H7 (cell line): Measurements from ENCODE around the gene SPDYC. TPM values are rescaled to one million over a fixed set of nuclear protein-coding genes. Genes with fewer than 3 reads are reported as not detected.
A peak's percentile ranks its signal among the peaks of the same experiment; 100 is the strongest.

Experiments used
- DNase-seq: peaks from one replicate; pipeline ENCODE4 v3.0.0; 2012
- H3K27me3 ChIP-seq: 2 replicates; pipeline ENCODE4 v1.6.0; 2011; ENCODE audit warnings: mild to moderate bottlenecking, low read length; ENCODE audit not compliant: control insufficient read depth, insufficient read depth
- H3K36me3 ChIP-seq: replicated peaks from 2 replicates; pipeline ENCODE4 v1.5.1; 2011; ENCODE audit warnings: low read length; ENCODE audit not compliant: control insufficient read depth, insufficient read depth
- H3K4me3 ChIP-seq: 2 replicates; pipeline ENCODE4 v1.5.1; 2011; ENCODE audit warnings: low read depth, mild to moderate bottlenecking, control low read depth, low read length, moderate library complexity; ENCODE audit not compliant: insufficient read depth
- total RNA-seq: library from RNA; depleted of rRNA; stranded (reverse); fragments of >200 nt; shearing (Covaris generic); gene quantifications from 2 replicates; pipeline ENCODE4 v1.2.3, GENCODE V29; 2014; rRNA removed

SPDYC gene, protein sequence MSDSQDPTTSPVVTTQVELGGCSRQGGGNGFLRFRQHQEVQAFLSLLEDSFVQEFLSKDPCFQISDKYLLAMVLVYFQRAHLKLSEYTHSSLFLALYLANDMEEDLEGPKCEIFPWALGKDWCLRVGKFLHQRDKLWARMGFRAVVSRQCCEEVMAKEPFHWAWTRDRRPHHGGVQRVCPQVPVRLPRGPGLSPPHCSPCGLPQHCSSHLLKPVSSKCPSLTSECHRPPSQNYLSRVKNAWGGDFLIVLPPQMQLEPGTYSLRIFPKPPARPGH
- 2.0 and 2.3 TPM in 2 replicates for total RNA-seq

DNA sequence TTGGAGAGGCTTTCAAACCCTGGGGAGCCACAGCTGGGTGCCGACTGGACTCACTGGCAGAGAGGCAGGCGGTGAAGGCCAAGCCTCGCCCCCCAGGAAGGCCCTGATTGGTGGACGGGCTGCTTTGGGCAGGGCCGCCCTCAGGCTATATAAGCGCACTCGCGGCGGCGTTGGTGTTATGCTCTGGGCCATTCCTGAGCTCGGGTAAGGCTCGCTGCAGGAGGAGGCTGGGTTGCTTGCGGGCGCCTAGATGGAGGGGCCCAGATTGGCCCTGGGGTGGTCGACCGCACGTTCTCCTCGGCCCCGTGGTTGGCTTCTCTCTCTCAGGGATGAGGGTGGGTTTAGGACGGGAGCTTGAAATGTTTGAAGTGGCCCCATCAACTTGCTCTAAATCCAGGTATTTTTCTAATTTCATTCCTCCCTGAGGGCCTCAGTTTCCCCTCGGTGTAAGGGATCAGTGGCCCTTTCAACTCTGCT is at the start of gene SPDYC:
SPDYC (plus strand) TSS at position 176 of the 477 bp plus-strand sequence. CDS start 1,125 bp downstream, outside the sequence.
- no peak within 1 kb of the TSS for H3K4me3 ChIP-seq
- peak; percentile 88 for DNase-seq
- no peaks in the 10 kb centered on the region for H3K27me3 ChIP-seq
- no peaks in the 10 kb centered on the region for H3K36me3 ChIP-seq

DNA sequence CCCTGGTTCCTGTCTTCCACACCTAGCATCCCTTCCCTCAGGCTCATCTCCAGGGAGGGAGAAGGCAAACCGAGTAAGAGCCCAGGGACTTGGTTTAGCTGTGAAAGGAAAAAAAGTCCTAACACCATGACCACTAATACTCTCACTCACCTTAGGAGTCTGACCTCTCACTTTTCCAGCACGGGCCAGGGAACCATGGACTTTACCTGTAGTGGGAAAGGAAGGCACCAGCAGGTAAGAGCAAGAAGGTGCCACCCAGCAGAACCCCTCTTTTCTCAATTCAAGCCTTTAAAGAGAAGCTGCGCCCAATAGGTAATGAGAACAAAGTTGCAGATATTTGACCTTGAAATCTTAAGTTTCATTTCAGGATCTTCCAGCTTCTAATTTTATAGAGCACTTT is 49.2 kb upstream of the SPDYC start:
- DNase-seq, result no peak
- Histone ChIP-seq H3K27me3 (no peaks in the 10 kb centered on the region), H3K4me3 (peak overlapping the region; percentile 98), H3K36me3 (peaks cover 37% of the 10 kb centered on the region)

DNA sequence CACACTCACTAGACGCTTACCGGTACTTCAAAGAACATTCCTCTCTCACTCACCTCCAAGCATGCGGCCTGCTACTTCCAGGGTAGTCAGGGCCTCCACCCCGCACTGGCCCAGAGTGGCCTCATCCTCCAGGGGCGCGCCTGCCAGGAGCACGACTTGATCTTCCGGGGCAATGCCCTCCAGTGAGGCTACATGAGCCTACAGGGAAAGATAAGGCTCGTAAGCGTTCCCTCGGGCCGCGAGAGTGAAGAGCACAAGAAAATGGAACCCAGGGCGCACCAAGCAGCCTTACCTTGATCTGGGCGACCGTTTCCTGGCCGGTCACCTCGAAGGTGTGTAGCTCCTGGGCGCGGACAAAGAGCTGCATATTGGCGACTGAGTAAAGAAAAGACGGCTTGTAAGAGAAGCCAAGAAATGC is 48.6 kb upstream of the SPDYC start:
- H3K4me3 ChIP-seq, result peak overlapping the region; percentile 98
- no peaks in the 10 kb centered on the region for H3K27me3 ChIP-seq
- H3K36me3 ChIP-seq, result peaks cover 37% of the 10 kb centered on the region
- DNase-seq, result peak; percentile 50

DNA sequence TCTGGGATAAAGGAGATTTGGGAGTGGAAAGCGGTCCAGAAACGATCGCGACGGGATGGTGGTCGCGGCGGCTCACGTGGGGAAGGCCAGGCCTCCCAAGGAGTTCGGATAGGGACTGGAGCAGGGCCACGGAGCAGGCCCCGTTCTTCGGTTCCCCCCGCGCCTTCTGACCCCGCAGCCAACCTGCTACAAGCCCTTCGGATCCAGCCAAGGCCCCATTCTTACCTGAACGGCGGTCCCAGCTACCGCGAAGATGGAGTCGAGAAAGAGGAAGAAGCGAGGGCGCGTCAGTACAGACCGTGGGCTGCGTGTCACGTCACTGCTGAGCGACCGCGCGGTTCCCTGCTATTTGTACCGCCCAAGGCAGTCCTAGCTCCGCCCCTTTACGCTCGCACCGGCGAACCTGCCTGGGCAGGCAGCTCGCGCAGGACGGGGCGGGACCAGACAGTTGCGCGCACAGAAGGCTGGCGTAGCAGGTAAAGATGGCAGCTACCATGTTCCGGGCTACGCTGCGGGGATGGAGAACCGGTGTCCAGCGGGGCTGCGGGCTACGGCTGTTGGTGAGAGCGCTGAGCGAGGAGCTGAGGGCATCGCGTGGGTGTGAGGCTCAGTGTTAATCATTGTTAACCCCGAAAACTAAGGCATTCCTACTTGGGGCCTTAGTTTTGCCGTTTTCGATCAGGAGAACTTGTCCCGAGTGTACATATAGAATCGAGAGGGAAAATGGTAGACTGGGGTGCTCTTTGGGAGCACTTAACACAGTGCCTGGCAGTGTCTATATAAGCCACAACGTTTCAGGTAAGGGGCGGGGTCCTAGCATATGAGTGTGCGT is 48.0 kb upstream of the SPDYC start, which contains the start of the genes FAU and MRPL49:
FAU (minus strand) TSS at position 270 of the 832 bp plus-strand sequence. CDS start 321 bp downstream, outside the sequence.
MRPL49 (plus strand) TSS at position 457 of the 832 bp plus-strand sequence; CDS start at position 483, 26 bp downstream.
- Histone ChIP-seq H3K4me3 (peak within 1 kb of the TSS; percentile 98), H3K27me3 (no peaks in the 10 kb centered on the region), H3K36me3 (peaks cover 42% of the 10 kb centered on the region)
- peak; percentile 98 for DNase-seq

DNA sequence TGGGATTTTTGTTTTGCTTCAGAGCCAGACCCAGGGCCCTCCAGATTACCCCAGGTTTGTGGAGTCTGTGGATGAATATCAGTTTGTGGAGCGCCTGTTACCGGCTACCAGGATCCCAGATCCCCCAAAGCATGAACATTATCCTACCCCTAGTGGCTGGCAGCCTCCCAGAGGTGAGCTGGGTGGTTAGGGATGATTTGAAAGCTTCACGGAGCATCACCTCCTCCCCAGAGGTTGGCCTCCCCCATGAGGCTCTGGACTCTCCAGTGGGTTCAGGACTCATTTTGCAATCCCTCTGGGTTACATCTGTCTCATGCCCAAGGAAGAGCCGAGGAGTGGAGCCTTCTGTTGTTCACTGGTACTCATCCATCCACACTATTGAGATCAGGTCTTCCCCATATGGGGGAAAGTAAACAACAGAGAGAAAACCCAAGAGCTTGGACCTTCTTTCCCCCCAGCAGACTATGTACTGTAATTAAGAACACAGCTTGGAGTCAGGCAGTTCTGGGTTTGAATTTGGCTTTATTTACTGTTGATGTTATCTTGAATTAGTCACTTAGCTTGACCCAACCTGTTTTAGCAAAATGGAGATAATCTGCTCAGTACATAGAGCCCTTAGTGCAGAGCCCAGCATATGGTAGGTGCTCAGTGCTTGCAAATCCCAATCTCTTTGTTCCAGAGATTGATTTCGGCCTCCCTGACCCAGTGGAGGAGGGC is 45.4 kb upstream of the SPDYC start:
- Histone ChIP-seq H3K36me3 (peaks cover 50% of the 10 kb centered on the region), H3K4me3 (no peak overlapping the region), H3K27me3 (no peaks in the 10 kb centered on the region)
- no peak for DNase-seq

DNA sequence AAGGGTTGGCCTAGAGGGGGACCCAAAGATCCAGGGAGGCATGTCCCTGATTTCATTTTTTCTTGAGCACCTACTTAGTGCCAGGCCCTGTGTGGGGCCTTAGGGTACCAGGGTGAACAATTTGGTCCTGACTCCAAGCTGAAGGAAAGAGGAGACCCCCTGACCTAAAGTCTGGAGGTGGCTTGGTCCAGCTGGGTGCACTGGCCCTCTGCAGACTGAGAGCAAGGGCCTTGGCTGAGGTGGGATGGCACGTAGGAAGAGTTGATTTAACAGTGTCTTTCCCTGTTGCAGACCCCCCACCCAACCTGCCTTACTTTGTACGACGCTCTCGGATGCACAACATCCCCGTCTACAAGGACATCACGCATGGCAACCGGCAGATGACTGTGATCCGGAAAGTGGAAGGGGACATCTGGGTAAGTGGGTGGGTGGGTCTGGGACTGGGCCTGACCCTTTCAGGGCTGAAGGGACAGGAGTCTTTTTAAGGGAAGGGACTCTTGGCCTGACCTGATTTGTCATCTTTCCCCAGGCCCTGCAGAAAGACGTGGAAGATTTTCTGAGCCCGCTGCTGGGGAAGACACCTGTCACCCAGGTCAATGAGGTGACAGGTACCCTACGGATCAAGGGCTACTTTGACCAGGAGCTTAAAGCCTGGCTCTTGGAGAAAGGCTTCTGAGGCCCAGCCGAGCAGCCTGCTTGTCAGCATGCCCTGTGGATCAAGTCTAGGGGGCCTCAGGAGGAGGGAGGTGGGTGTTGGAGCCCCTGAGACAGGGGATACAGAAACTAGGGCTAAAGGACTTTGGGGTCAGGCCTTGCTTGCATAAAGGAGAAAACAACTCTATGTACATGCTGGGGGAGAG is 44.6 kb upstream of the SPDYC start:
- Histone ChIP-seq H3K4me3 (no peak overlapping the region), H3K36me3 (peaks cover 46% of the 10 kb centered on the region), H3K27me3 (no peaks in the 10 kb centered on the region)
- no peak for DNase-seq

DNA sequence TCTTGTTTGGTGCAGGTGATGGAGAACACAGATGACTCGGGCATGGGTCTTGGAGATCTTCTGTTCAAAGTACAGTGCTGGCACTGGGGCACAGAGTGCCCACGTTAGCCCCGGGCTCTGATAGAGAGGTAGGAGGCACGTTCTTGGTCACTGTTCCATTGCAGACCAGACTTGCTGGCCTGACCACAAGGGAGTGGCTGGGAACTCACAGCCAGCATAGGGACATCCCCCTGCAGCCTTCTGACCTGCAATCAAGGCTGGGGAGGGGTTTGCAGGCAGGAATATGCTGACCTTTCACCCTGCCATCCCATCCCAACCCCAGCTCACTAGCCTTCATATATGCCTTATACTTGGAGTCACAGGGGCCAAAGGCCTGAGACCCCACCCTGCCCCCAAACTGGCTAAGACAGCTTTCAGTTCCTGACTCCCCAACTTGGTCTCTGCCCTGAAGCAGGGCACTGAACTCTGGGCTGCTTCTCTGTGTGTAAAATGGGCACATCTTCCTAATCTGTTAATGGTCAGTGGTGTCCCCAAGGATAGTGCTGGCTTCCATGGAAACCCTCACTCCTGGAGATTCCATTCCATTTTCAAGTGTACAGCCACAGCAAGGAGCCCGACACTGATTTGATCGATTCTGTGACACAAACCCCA is 43.3 kb upstream of the SPDYC start:
- peaks cover 46% of the 10 kb centered on the region for H3K36me3 ChIP-seq

DNA sequence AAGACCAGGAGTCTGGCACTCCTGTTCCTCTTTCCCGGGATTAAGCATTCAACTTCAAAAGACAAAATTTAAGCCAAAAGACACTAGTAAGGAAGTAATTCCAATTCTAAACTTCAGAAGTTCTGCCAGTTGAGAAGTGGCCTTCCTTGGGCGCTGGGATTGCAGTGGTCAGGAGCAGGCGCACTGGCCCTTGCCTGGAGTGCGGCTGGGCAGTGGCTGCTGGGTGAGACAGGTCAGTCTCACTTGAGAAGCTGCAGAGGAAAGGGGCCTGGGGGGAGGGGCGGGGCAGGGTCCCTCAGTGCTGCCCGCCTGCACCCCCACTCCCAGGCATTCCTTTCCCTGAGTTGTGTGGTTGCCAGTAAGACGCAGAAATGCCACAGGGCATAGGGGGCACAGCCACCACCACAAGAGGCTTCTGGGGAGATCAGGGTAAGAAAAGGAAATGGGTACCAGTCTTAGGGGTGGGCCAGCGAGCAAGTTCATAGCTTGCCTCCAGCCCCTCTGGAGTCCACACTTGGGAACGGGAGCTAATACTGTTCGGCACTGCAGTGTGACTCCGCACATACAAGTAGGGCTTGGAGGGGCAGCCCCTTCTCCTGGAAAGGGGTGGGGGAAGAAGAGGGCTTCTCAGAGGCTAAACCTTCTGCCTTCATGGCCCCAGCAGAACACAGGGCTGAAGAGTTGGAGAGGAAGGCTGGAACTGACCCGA is 42.4 kb upstream of the SPDYC start:
- H3K27me3 ChIP-seq, result no peaks in the 10 kb centered on the region
- peaks cover 52% of the 10 kb centered on the region for H3K36me3 ChIP-seq
- peak; percentile 38 for DNase-seq
- no peak overlapping the region for H3K4me3 ChIP-seq

More for the DNA sequence above, 43.3 kb upstream of the SPDYC start:
- no peak overlapping the region for H3K4me3 ChIP-seq
- peak; percentile 26 for DNase-seq
- H3K27me3 ChIP-seq, result no peaks in the 10 kb centered on the region

DNA sequence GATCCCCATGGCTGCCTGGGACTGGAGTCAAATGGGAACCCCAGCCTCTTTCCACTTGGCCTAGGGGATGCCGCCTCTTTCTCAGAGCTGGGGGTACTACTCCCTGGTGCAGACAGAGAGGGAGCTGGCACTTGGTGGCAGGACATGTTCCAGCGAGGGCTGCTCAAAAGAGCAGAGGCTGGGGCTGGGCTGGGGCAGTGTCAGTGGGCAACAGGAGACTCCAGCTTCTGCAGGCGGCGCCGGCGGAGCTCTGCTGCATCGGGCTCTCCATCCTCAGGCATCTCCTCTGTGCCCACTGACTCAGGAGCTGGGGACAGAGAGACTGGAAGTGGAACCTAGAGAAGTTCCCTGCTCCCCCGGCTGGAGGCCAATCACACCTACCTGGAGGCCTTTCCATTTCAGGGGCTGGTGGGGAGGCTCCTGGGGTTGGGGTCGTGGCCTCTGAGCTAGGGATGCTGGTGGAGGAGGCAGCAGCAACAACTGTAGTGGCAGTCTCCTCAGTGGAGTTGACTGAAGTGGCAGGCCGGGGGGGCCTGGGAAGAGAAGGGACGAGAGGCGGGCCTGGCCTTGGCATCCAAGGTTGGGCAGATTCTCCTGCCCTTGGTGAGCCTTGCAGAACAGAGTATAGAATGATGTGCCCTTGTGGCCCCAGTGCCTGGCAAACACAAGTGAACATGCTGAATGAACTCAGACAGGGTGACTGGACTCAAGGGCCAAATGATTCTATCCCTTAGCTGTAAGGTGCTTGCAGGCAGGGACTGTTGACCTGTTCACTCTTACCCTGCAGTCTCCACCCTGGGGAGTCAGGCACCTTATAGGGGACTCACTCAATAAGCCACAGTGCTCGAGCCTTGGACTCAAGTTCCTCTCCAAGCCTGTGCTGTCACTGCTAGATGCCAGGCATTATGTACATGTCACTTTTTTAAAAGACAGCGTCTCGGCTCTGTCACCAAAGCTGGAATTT is 41.6 kb upstream of the SPDYC start:
- H3K36me3 ChIP-seq, result peaks cover 56% of the 10 kb centered on the region
- no peak overlapping the region for H3K4me3 ChIP-seq
- DNase-seq, result peak; percentile 28
- no peaks in the 10 kb centered on the region for H3K27me3 ChIP-seq

DNA sequence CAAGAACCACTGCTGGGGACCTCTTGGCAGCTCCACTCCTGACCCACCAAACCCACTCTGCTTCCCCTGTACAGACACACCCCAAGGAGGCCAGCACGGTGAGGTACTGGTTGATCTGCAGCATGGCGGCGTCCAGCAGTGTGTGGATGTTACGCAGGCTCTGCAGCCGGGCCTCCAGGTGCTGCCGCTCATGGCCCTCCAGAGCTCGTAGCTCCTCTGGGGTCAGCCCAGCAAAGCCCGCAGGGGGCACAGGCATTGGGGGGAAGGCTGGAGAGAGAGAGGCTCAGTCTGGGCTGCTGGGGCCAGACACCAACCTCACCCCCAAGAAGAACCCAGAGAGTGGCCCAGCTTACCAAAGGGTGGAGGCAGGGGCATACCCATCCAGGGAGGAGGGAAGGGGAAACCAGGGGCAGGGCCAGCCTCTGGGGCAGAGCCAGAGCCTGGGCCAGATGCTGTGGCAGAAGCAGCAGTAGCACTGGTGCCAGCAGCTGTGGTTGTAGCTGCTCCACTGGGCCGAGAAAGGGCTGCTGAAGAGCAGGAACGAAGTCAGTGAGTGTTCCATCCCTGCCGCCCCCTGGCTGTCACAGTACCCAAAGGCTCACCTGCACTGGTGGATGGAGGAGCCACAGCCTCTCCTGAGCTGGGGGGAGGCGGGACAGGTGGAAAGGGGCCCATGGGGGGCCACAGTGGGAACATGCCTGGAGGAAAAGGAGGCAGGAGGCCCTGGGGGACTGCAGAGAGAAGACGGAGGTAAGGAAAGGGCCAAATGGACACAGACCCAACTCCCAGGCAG is 40.2 kb upstream of the SPDYC start:
- peaks cover 50% of the 10 kb centered on the region for H3K36me3 ChIP-seq
- no peaks in the 10 kb centered on the region for H3K27me3 ChIP-seq
- no peak overlapping the region for H3K4me3 ChIP-seq
- peak; percentile 72 for DNase-seq

DNA sequence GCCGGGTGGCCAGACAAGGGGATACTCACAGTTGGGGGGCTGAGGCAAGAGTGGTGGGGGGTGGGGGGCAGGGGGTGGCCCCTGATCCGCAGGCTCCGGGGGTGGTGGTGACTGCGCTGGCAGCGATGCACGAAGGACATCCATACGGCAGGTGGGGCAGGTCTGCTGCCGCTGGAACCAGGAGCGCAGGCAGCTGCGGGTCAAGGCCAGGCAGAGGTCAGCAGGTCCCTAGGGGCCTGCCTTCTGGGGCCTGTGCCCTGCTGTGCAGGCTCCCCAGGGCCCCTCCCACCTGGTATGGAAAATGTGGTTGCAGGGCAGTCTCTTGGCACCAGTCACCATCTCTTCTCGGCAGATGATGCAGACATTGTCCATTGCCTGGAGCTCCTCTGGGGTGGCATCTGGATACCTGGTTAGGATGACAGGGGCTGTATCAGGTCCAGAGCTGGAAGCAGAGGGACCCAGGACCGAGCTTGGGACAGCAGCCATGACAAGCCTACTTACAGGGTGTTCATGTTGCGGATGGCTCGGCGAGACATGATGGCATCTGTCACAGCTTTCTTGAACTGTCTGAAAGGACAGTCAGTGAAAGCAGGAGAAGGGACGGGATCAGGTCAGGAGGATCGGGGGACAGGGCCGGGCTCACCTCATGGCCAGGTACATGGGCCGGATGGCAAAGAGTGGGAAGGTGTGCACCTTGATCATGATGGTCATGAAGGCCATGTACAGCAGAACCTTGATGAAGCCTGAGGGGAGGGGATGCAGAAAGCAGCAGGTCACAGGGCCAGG is 39.2 kb upstream of the SPDYC start:
- no peak overlapping the region for H3K4me3 ChIP-seq
- H3K27me3 ChIP-seq, result no peaks in the 10 kb centered on the region
- DNase-seq, result no peak
- peaks cover 42% of the 10 kb centered on the region for H3K36me3 ChIP-seq
